ENCODE data around the gene NPHP1. TPM values are rescaled to one million over a fixed set of nuclear protein-coding genes. Genes with fewer than 3 reads are reported as not detected.

The NPHP1 gene
- total RNA-seq, 2 experiments from 2014 or later, result 0.18 to 0.61 TPM

DNA sequence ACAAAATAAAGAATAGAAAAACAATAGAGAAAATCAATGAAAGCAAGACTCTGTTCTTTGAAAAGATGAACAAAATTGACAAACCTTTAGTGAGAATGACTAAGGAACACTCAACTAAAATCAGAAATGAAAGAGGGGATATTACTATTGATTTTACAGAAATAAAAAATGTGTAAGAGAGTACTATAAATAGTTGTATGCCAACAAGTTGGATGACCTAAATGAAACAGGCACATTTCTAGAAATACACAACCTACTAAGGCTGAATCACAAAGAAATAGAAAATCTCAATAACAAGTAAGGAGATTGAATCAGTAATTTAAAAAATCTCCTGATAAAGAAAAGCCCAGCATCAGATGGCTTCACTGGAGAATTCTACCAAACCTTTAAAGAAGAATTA lies 70.8 kb downstream of the NPHP1 start:
- peaks cover 1% of the 10 kb centered on the region for H3K36me3 Mint-ChIP-seq
- H3K4me1 Mint-ChIP-seq, result no peaks in the 10 kb centered on the region
- peaks cover 4% of the 10 kb centered on the region for H3K9me3 Mint-ChIP-seq (ENCODE audit: low read depth)
- H3K27me3 Mint-ChIP-seq, result no peaks in the 10 kb centered on the region
- no peak overlapping the region for H3K4me3 Mint-ChIP-seq
- no peak overlapping the region for H3K27ac Mint-ChIP-seq
- CTCF ChIA-PET, result no interaction called here
- no peak for ATAC-seq
- no peak for DNase-seq

GRCh38 chr2:110131166-110131565 lies 73.6 kb downstream of the NPHP1 start:
- CTCF ChIA-PET, result no interaction called here
- Mint-ChIP-seq H3K9me3 (ENCODE audit: low read depth) (peaks cover 4% of the 10 kb centered on the region), H3K27me3 (no peaks in the 10 kb centered on the region), H3K4me1 (no peaks in the 10 kb centered on the region), H3K36me3 (peaks cover 1% of the 10 kb centered on the region), H3K27ac (no peak overlapping the region), H3K4me3 (no peak overlapping the region)
- ATAC-seq (no peak), DNase-seq (no peak)

DNA sequence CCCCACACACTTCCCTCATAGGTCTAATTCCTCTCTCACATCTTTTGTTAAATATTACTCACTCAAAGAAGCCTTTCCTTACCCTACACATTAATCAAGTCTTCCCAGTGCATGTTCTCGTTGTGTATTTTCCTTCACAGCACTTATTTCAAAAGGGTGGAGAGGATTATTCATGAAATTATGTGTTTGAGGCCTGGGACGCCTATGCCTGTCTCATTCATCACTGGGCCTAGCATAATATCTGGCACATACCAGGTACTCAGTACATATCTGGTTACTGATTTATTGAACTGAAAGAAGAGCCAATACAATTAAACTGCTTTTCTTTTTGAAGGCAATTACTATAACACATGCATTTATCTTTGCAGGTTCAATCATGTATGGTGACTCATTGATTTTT lies 74.1 kb downstream of the NPHP1 start:
- DNase-seq, result no peak
- ATAC-seq, result no peak
- Mint-ChIP-seq H3K27me3 (no peaks in the 10 kb centered on the region), H3K4me3 (no peak overlapping the region), H3K4me1 (no peaks in the 10 kb centered on the region), H3K9me3 (ENCODE audit: low read depth) (peaks cover 4% of the 10 kb centered on the region), H3K36me3 (peaks cover 1% of the 10 kb centered on the region), H3K27ac (no peak overlapping the region)
- CTCF ChIA-PET, result no interaction called here

DNA sequence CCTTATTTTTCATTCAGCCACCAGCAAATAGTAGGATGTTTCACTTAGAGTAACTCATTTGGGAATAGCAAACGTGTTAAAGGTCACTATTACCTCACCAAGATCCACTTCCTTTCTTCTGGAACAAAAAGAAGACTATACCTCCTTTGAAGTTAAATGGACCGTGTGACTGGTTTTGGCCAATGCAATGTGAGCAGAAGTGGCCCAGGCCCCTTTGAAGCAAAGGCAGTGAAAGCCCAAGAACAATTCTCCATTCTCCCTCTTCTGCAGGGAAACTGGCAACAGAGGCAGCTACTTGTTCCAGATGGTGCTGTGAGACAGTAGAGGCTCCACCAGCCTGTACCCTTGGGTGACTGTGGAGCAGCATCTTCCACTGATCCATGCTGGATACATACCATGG lies 77.9 kb downstream of the NPHP1 start:
- DNase-seq, result no peak
- peaks cover 3% of the 10 kb centered on the region for H3K27me3 Mint-ChIP-seq
- no peaks in the 10 kb centered on the region for H3K36me3 Mint-ChIP-seq
- no peaks in the 10 kb centered on the region for H3K4me1 Mint-ChIP-seq
- no peak for ATAC-seq
- CTCF ChIA-PET, result interaction anchor here (1.1 kb wide), 1 partner anchor 11 kb away, joined by 3 read pairs; the partner anchor contains the start of gene MALL
- H3K9me3 Mint-ChIP-seq (ENCODE audit: low read depth), result no peaks in the 10 kb centered on the region
- H3K27ac Mint-ChIP-seq, result no peak overlapping the region
- no peak overlapping the region for H3K4me3 Mint-ChIP-seq

GRCh38 chr2:110126086-110126773 lies 78.6 kb downstream of the NPHP1 start:
- Mint-ChIP-seq H3K36me3 (no peaks in the 10 kb centered on the region), H3K4me3 (no peak overlapping the region), H3K27ac (no peak overlapping the region), H3K27me3 (peaks cover 3% of the 10 kb centered on the region), H3K9me3 (ENCODE audit: low read depth) (no peaks in the 10 kb centered on the region), H3K4me1 (no peaks in the 10 kb centered on the region)
- CTCF ChIA-PET, result no interaction called here
- DNase-seq (no peak), ATAC-seq (no peak)

DNA sequence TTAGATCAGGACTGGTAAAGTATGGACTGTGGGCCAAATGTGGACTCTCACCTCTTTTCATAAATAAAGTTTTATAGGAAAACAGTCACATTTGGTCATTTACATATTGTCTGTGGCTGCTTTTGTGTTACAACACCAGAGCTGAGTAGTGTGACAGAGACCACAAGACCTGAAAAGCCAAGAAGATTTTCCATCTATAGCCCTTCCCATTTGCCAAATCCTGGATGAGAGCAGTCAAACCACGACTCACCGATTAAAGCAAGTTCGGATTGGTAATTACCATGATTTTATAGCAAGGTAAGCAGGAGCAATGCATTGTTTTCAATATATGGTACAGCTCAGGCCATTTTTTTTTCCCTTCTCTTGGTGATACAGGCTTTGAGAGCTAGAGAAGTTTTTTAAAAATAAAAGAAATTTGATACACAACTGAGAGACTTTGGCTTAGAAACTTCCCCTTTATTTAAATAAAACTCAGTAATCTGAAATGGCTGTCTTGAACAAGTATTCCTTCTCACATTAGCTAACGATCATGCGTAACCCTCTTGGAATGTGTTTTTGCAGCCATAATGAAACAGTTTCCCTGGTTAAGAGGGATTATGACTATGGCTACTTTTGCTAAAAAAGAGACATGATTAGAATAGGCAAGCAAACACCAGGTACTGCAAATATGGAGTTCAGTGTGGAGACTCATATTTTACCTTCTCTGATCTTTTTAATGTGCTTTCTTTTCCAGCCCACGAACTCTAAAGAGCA lies 79.7 kb downstream of the NPHP1 start:
- H3K36me3 Mint-ChIP-seq, result no peaks in the 10 kb centered on the region
- H3K4me3 Mint-ChIP-seq, result no peak overlapping the region
- CTCF ChIA-PET, result no interaction called here
- DNase-seq (no peak), ATAC-seq (no peak)
- no peak overlapping the region for H3K27ac Mint-ChIP-seq
- H3K27me3 Mint-ChIP-seq, result peaks cover 6% of the 10 kb centered on the region
- no peaks in the 10 kb centered on the region for H3K9me3 Mint-ChIP-seq (ENCODE audit: low read depth)
- H3K4me1 Mint-ChIP-seq, result no peaks in the 10 kb centered on the region

GRCh38 chr2:110124038-110124825 lies 80.6 kb downstream of the NPHP1 start:
- Mint-ChIP-seq H3K27ac (no peak overlapping the region), H3K9me3 (ENCODE audit: low read depth) (no peaks in the 10 kb centered on the region), H3K4me3 (no peak overlapping the region), H3K27me3 (peaks cover 8% of the 10 kb centered on the region), H3K4me1 (no peaks in the 10 kb centered on the region), H3K36me3 (no peaks in the 10 kb centered on the region)
- CTCF ChIA-PET, result no interaction called here
- ATAC-seq (no peak), DNase-seq (no peak)

GRCh38 chr2:110121592-110121991 lies 83.2 kb downstream of the NPHP1 start:
- H3K4me3 Mint-ChIP-seq, result no peak overlapping the region
- no peaks in the 10 kb centered on the region for H3K4me1 Mint-ChIP-seq
- DNase-seq (no peak), ATAC-seq (no peak)
- H3K9me3 Mint-ChIP-seq (ENCODE audit: low read depth), result no peaks in the 10 kb centered on the region
- no peaks in the 10 kb centered on the region for H3K36me3 Mint-ChIP-seq
- CTCF ChIA-PET, result interaction anchor here (1.4 kb wide), 1 partner anchor 36 kb away, joined by 3 read pairs; no protein-coding TSS in a partner anchor
- H3K27ac Mint-ChIP-seq, result no peak overlapping the region
- H3K27me3 Mint-ChIP-seq, result peaks cover 32% of the 10 kb centered on the region

DNA sequence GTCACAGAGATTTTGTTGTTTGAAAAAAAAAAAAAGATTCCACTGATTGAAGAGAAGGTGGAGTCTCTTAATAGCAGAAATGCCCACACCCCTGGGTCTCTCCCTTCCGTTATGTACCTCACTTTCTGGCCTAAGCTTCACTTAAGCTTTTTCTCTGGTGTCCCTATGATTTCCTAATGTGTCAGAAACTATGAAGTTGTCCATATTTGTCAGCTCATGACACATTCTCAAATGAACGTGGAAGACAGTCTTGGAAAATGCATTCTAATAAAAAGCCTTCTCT lies 83.8 kb downstream of the NPHP1 start:
- H3K4me3 Mint-ChIP-seq, result no peak overlapping the region
- no peaks in the 10 kb centered on the region for H3K36me3 Mint-ChIP-seq
- CTCF ChIA-PET, result interaction anchor here (1.4 kb wide), 1 partner anchor 37 kb away, joined by 3 read pairs; no protein-coding TSS in a partner anchor
- no peaks in the 10 kb centered on the region for H3K9me3 Mint-ChIP-seq (ENCODE audit: low read depth)
- H3K27me3 Mint-ChIP-seq, result peaks cover 38% of the 10 kb centered on the region
- no peak for DNase-seq
- no peaks in the 10 kb centered on the region for H3K4me1 Mint-ChIP-seq
- ATAC-seq, result no peak
- no peak overlapping the region for H3K27ac Mint-ChIP-seq

DNA sequence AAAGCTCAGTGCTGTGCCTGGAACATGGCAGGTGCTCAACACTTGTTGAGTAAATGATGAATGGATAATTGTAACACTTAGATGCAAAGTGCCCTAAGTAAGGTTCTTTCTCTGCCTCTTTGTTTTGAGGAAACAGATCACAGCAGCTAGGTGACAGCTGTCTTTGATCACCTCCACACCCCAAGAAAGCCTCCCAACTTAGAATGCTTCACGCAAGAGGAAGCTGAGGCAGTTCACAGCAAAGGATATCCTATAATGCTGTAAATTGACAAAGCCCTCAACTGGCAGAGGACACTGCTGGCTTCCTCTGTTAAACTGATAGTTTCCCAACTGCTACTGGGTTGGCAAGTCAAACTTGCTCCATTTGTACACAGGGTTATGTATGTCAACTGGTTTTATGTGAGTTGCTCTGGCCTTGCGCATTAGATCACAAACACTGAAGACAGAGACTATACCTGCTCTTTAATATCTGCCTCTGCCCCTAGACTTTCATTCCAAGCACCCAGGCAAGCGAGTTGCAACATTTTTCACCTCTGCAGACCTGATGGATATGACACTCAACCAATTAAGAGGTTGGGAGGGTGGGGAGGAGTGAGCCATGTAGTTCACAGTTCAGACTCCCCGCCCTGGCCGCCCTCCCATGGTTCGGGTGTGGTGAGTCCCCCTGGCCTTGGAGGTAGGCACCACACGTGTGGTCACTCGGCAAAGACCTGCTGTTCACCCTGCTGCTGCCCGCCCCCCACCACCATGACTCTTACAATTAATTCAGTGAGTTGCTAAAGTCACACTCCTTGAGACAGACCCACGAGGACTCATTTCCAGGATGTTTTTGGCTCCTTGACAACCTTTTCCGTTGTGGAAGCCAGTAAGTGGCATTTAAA lies 84.4 kb downstream of the NPHP1 start:
- no peaks in the 10 kb centered on the region for H3K9me3 Mint-ChIP-seq (ENCODE audit: low read depth)
- no peaks in the 10 kb centered on the region for H3K4me1 Mint-ChIP-seq
- no peaks in the 10 kb centered on the region for H3K36me3 Mint-ChIP-seq
- no peak for ATAC-seq
- CTCF ChIA-PET, result no interaction called here
- DNase-seq, result no peak
- peaks cover 43% of the 10 kb centered on the region for H3K27me3 Mint-ChIP-seq
- H3K4me3 Mint-ChIP-seq, result no peak overlapping the region
- no peak overlapping the region for H3K27ac Mint-ChIP-seq

DNA sequence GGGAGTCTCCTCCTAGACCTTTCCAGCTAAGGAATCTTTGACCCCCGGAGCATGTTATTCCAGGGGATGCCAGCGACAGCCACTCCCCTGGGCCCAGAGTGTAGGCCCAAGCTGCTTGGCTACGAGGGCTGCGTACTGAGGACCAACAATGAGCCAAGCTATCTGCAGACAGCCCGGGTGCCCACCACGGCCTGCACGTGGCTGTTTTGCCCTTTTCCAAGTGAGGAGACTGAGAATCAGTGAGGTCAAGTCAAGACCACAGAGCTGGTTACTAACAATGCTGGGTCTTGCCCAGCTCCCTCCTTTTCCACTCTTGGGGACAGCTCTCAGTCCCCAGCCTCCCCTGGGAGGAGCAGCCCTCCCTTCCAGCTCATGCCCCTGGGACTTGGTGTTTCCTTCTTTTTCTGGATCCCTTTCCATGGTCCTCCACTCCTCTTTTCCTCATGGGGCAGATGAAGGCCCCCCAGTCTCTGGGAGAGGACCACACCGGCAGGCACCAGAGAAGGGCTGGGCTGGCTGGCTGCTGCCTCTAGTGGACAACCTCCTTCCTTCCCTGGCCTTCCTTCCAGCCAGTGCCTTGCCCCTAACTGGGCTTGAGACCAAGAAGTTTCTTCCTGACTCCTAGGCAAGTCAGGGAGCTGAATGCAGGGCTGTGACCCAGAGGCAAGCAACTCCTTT lies 88.6 kb downstream of the NPHP1 start:
- ATAC-seq (no peak), DNase-seq (no peak)
- H3K36me3 Mint-ChIP-seq, result peaks cover 2% of the 10 kb centered on the region
- no peak overlapping the region for H3K27ac Mint-ChIP-seq
- H3K9me3 Mint-ChIP-seq (ENCODE audit: low read depth), result no peaks in the 10 kb centered on the region
- CTCF ChIA-PET, result interaction anchor here (1.6 kb wide), 1 partner anchor 11 kb away, joined by 3 read pairs; no protein-coding TSS in a partner anchor
- H3K27me3 Mint-ChIP-seq, result peaks cover 68% of the 10 kb centered on the region
- H3K4me1 Mint-ChIP-seq, result peaks cover 10% of the 10 kb centered on the region
- no peak overlapping the region for H3K4me3 Mint-ChIP-seq

- no peak for ATAC-seq
- CTCF ChIA-PET, result interaction anchor here (1.6 kb wide), 1 partner anchor 12 kb away, joined by 3 read pairs; no protein-coding TSS in a partner anchor
- H3K4me3 Mint-ChIP-seq, result no peak within 1 kb of the TSS
Observed at GRCh38 chr2:110115291-110116032, 89.4 kb downstream of the NPHP1 start, which contains the start of gene MALL. MALL (minus strand) TSS chr2:110115822; CDS start chr2:110115792, 30 bp downstream.

More at GRCh38 chr2:110115291-110116032, 89.4 kb downstream of the NPHP1 start, which contains the start of gene MALL:
- Mint-ChIP-seq H3K27ac (no peak within 1 kb of the TSS), H3K36me3 (peaks cover 2% of the 10 kb centered on the region), H3K9me3 (ENCODE audit: low read depth) (no peaks in the 10 kb centered on the region), H3K27me3 (peaks cover 73% of the 10 kb centered on the region), H3K4me1 (peaks cover 10% of the 10 kb centered on the region)
- DNase-seq, result no peak

Data from activated CD8-positive, alpha-beta memory T cell treated with anti-CD3 and anti-CD28 coated beads, Interleukin-2, amount 10 ng/mL, durations not matched to agents 7 days and 5 days (primary cell).